ENCODE measurements around the gene HS6ST3. TPM values are rescaled to one million over a fixed set of nuclear protein-coding genes. Genes with fewer than 3 reads are reported as not detected.
"Not testable (repeated sequence)": the region's sequence is repeated elsewhere in the genome, so short reads cannot be mapped to it uniquely, and the experiment has no call there.

The HS6ST3 gene
- total RNA-seq, 1 experiment from 2014 or later = 1.2 TPM

DNA sequence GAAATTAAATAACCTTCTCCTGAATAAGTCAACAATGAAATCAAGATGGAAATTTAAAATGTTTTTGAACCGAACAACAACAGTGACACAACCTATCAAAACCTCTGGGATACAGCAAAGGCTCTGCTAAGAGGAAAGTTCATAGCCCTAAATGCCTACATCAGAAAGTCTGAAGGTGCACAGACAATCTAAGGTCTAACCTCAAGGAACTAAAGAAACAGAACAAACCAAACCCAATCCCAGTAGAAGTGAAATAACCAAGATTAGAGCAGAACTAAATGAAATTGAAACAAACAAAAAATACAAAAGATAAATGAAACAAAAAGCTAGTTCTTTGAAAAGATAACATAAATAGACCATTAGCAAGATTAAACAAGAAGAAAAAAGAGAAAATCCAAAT lies 45.7 kb upstream of the HS6ST3 start (continued):
- TF ChIP-seq, protein P1, sequence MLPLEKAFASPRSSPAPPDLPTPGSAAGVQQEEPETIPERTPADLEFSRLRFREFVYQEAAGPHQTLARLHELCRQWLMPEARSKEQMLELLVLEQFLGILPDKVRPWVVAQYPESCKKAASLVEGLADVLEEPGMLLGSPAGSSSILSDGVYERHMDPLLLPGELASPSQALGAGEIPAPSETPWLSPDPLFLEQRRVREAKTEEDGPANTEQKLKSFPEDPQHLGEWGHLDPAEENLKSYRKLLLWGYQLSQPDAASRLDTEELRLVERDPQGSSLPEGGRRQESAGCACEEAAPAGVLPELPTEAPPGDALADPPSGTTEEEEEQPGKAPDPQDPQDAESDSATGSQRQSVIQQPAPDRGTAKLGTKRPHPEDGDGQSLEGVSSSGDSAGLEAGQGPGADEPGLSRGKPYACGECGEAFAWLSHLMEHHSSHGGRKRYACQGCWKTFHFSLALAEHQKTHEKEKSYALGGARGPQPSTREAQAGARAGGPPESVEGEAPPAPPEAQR (CRISPR knock-in tag; IDR thresholded peaks at IDR 0.05) = no peak
- TF ChIP-seq ZNF232 (CRISPR knock-in tag; IDR thresholded peaks at IDR 0.05) (no peak), GRHL2 (CRISPR knock-in tag; IDR thresholded peaks at IDR 0.05; ENCODE audit: insufficient replicate concordance, severe bottlenecking) (no peak), MXD4 (CRISPR knock-in tag; IDR thresholded peaks at IDR 0.05; ENCODE audit: borderline replicate concordance) (no peak)
- TF ChIP-seq, protein P2, sequence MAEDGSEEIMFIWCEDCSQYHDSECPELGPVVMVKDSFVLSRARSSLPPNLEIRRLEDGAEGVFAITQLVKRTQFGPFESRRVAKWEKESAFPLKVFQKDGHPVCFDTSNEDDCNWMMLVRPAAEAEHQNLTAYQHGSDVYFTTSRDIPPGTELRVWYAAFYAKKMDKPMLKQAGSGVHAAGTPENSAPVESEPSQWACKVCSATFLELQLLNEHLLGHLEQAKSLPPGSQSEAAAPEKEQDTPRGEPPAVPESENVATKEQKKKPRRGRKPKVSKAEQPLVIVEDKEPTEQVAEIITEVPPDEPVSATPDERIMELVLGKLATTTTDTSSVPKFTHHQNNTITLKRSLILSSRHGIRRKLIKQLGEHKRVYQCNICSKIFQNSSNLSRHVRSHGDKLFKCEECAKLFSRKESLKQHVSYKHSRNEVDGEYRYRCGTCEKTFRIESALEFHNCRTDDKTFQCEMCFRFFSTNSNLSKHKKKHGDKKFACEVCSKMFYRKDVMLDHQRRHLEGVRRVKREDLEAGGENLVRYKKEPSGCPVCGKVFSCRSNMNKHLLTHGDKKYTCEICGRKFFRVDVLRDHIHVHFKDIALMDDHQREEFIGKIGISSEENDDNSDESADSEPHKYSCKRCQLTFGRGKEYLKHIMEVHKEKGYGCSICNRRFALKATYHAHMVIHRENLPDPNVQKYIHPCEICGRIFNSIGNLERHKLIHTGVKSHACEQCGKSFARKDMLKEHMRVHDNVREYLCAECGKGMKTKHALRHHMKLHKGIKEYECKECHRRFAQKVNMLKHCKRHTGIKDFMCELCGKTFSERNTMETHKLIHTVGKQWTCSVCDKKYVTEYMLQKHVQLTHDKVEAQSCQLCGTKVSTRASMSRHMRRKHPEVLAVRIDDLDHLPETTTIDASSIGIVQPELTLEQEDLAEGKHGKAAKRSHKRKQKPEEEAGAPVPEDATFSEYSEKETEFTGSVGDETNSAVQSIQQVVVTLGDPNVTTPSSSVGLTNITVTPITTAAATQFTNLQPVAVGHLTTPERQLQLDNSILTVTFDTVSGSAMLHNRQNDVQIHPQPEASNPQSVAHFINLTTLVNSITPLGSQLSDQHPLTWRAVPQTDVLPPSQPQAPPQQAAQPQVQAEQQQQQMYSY (CRISPR knock-in tag; IDR thresholded peaks at IDR 0.05) = no peak
- TF ChIP-seq, protein P3, sequence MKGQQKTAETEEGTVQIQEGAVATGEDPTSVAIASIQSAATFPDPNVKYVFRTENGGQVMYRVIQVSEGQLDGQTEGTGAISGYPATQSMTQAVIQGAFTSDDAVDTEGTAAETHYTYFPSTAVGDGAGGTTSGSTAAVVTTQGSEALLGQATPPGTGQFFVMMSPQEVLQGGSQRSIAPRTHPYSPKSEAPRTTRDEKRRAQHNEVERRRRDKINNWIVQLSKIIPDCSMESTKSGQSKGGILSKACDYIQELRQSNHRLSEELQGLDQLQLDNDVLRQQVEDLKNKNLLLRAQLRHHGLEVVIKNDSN (CRISPR knock-in tag; IDR thresholded peaks at IDR 0.05) = no peak

DNA sequence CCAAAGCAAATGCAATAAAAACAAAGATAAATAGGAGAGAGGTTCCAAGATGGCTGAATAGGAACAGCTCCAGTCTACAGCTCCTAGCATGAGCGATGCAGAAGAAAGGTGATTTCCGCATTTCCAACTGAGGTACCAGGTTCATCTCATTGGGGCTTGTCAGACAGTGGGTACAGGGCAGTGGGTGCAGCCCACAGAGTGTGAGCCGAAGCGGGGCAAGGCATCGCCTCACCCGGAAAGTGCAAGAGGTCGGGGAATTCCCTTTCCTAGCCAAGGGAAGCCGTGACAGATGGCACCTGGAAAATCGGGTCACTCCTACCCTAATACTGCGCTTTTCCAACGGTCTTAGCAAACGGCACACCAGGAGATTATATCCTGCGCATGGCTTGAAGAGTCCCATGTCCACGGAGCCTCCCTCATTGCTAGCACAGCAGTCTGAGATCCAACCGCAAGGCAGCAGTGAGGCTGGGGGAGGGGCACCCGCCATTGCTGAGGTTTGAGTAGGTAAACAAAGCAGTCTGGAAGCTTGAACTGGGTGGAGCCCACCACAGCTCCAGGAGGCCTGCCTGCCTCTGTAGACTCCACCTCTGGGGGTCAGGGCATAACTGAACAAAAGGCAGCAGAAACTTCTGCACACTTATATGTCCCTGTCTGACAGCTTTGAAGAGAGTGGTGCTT lies 43.3 kb upstream of the HS6ST3 start:
- peaks cover 43% of the 10 kb centered on the region for H3K36me3 Mint-ChIP-seq
- H3K9me3 Mint-ChIP-seq = peaks cover 47% of the 10 kb centered on the region
- peaks cover 27% of the 10 kb centered on the region for H3K4me1 Mint-ChIP-seq
- H3K27ac Mint-ChIP-seq; H3K27me3 Mint-ChIP-seq (ENCODE audit: low read depth); ATAC-seq; POLR2A ChIA-PET; DNase-seq (ENCODE audit: low spot score); H3K4me3 Mint-ChIP-seq; CTCF ChIA-PET: not testable (repeated sequence)

DNA sequence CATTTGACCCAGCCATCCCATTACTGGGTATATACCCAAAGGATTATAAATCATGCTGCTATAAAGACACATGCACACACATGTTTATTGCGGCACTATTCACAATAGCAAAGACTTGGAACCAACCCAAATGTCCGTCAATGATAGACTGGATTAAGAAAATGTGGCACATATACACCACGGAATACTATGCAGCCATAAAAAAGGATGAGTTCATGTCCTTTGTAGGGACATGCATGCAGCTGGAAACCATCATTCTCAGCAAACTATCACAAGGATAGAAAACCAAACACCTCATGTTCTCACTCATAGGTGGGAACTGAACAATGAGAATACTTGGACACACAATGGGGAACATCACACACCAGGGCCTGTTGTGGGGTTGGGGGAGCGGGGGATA lies 39.0 kb upstream of the HS6ST3 start:
- H3K27ac Mint-ChIP-seq; ATAC-seq; H3K27me3 Mint-ChIP-seq (ENCODE audit: low read depth); DNase-seq (ENCODE audit: low spot score); CTCF ChIA-PET; H3K4me3 Mint-ChIP-seq; POLR2A ChIA-PET: not testable (repeated sequence)
- Mint-ChIP-seq H3K9me3 (peaks cover 26% of the 10 kb centered on the region), H3K4me1 (peaks cover 20% of the 10 kb centered on the region), H3K36me3 (peaks cover 24% of the 10 kb centered on the region)

DNA sequence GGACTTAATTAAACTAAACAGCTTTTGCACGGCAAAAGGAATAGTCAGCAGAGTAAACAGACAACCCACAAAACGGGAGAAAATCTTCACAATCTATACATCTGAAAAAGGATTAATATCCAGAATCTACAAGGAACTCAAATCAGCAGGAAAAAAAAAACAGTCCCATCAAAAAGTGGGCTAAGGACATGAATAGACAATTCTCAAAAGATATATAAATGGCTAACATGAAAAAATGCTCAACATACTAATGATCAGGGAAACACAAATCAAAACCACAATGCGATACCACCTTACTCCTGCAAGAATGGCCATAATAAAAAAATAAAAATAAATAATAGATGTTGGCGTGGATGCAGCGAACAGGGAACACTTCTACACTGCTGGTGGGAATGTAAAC lies 38.4 kb upstream of the HS6ST3 start:
- Mint-ChIP-seq H3K4me3 (peak overlapping the region; percentile 91; the same call in 1 of the 2 replicates), H3K36me3 (peaks cover 19% of the 10 kb centered on the region)
- POLR2A ChIA-PET = not testable (repeated sequence)

DNA sequence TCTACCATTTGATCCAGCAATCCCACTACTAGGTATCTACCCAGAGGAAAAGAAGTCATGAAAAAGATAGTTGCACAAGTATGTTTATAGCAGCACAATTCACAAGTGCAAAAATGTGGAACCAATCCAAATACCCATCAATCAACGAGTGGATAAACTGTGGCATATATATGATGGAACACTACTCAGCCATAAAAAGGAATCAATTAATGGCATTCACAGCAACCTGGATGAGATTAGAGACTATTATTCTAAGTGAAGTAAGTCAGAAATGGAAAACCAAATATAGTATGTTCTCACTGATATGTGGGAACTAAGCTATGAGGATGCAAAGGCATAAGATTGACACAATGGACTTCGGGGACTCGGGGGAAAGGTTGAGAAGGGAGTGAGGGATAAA lies 38.0 kb upstream of the HS6ST3 start:
- DNase-seq (ENCODE audit: low spot score); H3K27ac Mint-ChIP-seq; H3K27me3 Mint-ChIP-seq (ENCODE audit: low read depth); ATAC-seq; POLR2A ChIA-PET: not testable (repeated sequence)
- peaks cover 20% of the 10 kb centered on the region for H3K9me3 Mint-ChIP-seq
- CTCF ChIA-PET = interaction anchor here (2.2 kb wide), 1 partner anchor 21 kb away, joined by 10 read pairs; no protein-coding TSS in a partner anchor
- peak overlapping the region; percentile 91 for H3K4me3 Mint-ChIP-seq
- H3K4me1 Mint-ChIP-seq = peaks cover 20% of the 10 kb centered on the region
- H3K36me3 Mint-ChIP-seq = peaks cover 15% of the 10 kb centered on the region

More for the DNA sequence above, 38.4 kb upstream of the HS6ST3 start:
- peaks cover 20% of the 10 kb centered on the region for H3K4me1 Mint-ChIP-seq
- CTCF ChIA-PET; H3K27ac Mint-ChIP-seq; H3K27me3 Mint-ChIP-seq (ENCODE audit: low read depth); DNase-seq (ENCODE audit: low spot score); ATAC-seq: not testable (repeated sequence)
- H3K9me3 Mint-ChIP-seq = peaks cover 20% of the 10 kb centered on the region

DNA sequence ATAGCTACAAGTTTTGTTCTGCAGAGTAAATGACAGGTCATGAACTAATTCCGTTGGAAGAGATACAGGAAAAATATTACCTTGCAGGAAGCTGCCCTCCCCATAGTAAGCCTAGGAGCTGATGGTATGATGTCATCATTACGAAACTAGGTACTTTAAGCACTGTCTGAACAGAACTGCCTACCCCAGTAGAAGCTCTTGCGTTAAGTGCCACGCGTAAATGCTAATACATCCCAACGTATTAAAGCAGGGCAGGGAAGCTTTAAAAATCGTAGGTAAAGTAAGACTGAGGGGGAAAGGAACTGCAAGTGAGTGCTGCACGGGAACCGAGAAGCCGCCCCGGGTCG lies 37.3 kb upstream of the HS6ST3 start:
- POLR2A ChIA-PET = interaction anchor here (1.0 to 1.3 kb wide), 3 partner anchors 12 to 33 kb away, joined by 3 read pairs; no protein-coding TSS in a partner anchor
- H3K4me3 Mint-ChIP-seq = peak overlapping the region; percentile 91
- H3K36me3 Mint-ChIP-seq = peaks cover 9% of the 10 kb centered on the region
- H3K27me3 Mint-ChIP-seq (ENCODE audit: low read depth) = no peaks in the 10 kb centered on the region
- peaks cover 20% of the 10 kb centered on the region for H3K4me1 Mint-ChIP-seq
- CTCF ChIA-PET = interaction anchor here (1.6 to 2.2 kb wide), 3 partner anchors 20 to 177 kb away, joined by 7 to 10 read pairs (median 8); no protein-coding TSS in a partner anchor
- peaks cover 16% of the 10 kb centered on the region for H3K9me3 Mint-ChIP-seq
- DNase-seq (ENCODE audit: low spot score) (no peak), ATAC-seq (peak; percentile 18)
- peak overlapping the region; percentile 94; the same call in 1 of the 2 replicates for H3K27ac Mint-ChIP-seq
- TF ChIP-seq GTF2I (CRISPR knock-in tag; conservative IDR thresholded peaks at IDR 0.05) (no peak), ELF4 (CRISPR knock-in tag; IDR thresholded peaks at IDR 0.05; ENCODE audit: low read depth) (no peak), MXD4 (CRISPR knock-in tag; IDR thresholded peaks at IDR 0.05; ENCODE audit: borderline replicate concordance) (no peak)
- TF ChIP-seq, protein P4, sequence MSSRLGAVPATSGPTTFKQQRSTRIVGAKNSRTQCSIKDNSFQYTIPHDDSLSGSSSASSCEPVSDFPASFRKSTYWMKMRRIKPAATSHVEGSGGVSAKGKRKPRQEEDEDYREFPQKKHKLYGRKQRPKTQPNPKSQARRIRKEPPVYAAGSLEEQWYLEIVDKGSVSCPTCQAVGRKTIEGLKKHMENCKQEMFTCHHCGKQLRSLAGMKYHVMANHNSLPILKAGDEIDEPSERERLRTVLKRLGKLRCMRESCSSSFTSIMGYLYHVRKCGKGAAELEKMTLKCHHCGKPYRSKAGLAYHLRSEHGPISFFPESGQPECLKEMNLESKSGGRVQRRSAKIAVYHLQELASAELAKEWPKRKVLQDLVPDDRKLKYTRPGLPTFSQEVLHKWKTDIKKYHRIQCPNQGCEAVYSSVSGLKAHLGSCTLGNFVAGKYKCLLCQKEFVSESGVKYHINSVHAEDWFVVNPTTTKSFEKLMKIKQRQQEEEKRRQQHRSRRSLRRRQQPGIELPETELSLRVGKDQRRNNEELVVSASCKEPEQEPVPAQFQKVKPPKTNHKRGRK (CRISPR knock-in tag; IDR thresholded peaks at IDR 0.05; ENCODE audit: borderline replicate concordance) = no peak
- TF ChIP-seq, protein P5, sequence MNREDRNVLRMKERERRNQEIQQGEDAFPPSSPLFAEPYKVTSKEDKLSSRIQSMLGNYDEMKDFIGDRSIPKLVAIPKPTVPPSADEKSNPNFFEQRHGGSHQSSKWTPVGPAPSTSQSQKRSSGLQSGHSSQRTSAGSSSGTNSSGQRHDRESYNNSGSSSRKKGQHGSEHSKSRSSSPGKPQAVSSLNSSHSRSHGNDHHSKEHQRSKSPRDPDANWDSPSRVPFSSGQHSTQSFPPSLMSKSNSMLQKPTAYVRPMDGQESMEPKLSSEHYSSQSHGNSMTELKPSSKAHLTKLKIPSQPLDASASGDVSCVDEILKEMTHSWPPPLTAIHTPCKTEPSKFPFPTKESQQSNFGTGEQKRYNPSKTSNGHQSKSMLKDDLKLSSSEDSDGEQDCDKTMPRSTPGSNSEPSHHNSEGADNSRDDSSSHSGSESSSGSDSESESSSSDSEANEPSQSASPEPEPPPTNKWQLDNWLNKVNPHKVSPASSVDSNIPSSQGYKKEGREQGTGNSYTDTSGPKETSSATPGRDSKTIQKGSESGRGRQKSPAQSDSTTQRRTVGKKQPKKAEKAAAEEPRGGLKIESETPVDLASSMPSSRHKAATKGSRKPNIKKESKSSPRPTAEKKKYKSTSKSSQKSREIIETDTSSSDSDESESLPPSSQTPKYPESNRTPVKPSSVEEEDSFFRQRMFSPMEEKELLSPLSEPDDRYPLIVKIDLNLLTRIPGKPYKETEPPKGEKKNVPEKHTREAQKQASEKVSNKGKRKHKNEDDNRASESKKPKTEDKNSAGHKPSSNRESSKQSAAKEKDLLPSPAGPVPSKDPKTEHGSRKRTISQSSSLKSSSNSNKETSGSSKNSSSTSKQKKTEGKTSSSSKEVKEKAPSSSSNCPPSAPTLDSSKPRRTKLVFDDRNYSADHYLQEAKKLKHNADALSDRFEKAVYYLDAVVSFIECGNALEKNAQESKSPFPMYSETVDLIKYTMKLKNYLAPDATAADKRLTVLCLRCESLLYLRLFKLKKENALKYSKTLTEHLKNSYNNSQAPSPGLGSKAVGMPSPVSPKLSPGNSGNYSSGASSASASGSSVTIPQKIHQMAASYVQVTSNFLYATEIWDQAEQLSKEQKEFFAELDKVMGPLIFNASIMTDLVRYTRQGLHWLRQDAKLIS (CRISPR knock-in tag; IDR thresholded peaks at IDR 0.05; ENCODE audit: borderline replicate concordance) = no peak

All from WTC11 (cell line).